Ovary (tissue), 3 donors: ENCODE data around the gene GPR32.

Experiments
- CTCF ChIP-seq, 3 donors: fragments of 450-650 bp in 2 of 3; fragments of 200-600 bp in 1 of 3; IDR thresholded peaks; one replicate each; pipeline versions ENCODE4 v1.5.1 to v1.8.0; 2016 to 2022; ENCODE audit warnings: antibody characterized with exemption in 3 of 3, mild to moderate bottlenecking in 1 of 3
- EP300 ChIP-seq: sonication (generic); formaldehyde crosslinking; IDR thresholded peaks from one replicate; pipeline ENCODE4 v1.6.1; 2017; ENCODE audit warnings: antibody characterized with exemption
- POLR2A ChIP-seq: fragments of 450-650 bp; IDR thresholded peaks from one replicate; pipeline ENCODE4 v1.6.1; 2017; ENCODE audit warnings: antibody characterized with exemption, mild to moderate bottlenecking, moderate library complexity
- donor health status: DM: no; HTN: no; CAD: no.

DNA sequence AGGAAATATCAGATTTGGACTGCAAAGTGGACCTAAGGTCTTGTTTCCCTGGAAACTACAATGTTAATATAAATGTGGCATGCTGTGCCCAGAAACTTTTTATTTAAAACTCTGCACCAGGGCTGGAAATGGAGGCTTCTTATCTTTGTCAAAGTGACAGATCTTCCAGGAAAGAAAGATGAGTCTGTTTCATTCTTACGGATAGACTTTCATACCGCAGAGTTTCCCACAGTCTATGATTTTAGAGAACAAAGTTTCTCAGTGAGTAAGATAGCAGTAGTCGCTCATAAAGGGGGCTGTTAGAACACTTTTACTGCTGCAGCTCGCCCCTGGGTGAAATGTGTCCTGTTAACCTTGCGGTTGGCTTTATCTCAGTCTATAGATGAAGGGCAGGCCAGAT is 40.4 kb upstream of the GPR32 start:
- TF ChIP-seq CTCF (IDR thresholded peaks at IDR 0.05) (no peak), POLR2A (no peak), EP300 (no peak)
